OCI-M2 (cell line): ENCODE results near the gene VMP1.

Experiments
- DNase-seq: peaks from one replicate; lab custom pipeline; 2025; ENCODE audit not compliant: unreplicated experiment; lab: John Stamatoyannopoulos, UW

Gene VMP1

DNA sequence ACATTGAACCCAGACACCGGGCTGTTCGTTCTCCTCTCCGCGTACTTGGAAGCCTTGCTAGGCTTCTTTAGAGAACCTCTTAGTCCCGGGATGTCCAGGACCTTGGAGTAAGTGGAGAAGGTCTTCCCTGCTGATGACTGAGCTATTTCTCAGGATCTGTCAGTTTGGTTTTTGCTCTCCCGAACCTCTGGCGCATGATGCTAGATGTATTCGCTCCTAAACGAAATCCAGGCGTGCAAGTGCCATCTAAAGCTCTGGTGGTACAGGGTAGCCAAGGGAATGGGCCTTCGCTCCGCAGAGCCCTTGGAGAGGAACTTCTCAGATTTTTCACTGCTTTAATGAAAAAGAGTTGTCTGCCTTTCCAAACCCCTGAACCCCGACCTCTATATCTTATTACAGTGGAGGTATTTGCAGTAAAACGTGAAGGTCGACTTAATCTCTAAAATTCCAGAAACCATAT, 547 bp downstream of the VMP1 start:
- DNase-seq = no peak

- no peak for DNase-seq
Observed at GRCh38 chr17:59711936-59712335, 4.5 kb downstream of the VMP1 start.

GRCh38 chr17:59712862-59713261, 5.4 kb downstream of the VMP1 start:
- DNase-seq = no peak

GRCh38 chr17:59714255-59714654, 6.8 kb downstream of the VMP1 start:
- DNase-seq = no peak

GRCh38 chr17:59716427-59716826, 9.0 kb downstream of the VMP1 start:
- DNase-seq = no peak

DNA sequence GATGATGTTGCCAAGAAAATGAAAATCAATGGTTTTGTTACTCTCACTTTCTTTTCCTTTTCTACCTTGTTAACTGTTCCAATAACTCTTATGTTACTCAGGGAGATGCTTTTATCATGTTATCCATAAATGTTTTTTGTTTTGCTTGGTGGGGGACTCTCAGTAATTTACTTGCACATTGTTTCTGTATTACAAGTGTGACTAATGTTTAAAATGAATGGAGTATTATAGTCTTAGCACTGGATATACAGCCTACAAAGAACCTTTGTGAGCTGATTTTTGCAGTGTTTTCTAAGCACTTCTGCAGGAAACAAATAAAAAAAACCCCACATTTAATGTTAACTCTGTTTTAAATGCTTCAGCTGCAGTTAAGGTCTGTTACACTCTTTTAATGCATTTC, 12.1 kb downstream of the VMP1 start:
- DNase-seq = no peak

DNA sequence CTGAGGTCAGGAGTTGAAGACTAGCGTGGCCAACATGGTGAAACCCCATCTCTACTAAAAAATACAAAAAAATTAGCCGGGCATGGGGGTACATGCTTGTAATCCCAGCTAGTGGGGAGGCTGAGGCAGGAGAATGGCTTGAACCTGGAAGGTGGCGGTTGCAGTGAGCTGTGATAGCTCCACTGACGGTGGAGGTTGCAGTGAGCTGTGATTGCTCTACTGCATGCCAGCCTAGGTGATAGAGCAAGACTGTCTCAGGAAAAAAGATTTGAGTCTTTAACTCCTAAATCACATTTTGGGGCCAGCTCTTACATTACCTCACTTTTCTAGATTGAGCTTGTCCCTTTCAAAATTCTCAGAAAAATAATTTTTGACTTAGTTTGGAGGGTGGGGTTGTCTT, 15.2 kb downstream of the VMP1 start:
- DNase-seq = no peak

DNA sequence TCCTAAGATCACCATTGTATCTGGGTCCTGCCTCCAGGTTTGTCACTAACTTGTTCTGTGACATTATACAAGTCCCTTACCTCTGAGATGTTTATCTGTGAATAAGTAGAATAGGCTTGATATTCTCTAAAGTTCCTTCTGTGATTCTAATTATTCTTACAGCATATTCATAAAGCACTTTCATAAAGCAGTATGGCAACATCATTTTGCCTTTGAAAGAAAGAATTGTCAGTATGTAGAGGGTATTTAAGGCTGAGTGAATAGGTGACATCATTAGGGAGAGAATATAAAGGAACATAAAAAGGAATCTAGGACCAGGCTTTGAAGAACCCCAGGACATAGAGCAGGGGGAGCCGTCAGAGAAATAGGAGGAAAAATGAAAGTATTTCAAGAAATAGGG, 15.6 kb downstream of the VMP1 start:
- no peak for DNase-seq

DNA sequence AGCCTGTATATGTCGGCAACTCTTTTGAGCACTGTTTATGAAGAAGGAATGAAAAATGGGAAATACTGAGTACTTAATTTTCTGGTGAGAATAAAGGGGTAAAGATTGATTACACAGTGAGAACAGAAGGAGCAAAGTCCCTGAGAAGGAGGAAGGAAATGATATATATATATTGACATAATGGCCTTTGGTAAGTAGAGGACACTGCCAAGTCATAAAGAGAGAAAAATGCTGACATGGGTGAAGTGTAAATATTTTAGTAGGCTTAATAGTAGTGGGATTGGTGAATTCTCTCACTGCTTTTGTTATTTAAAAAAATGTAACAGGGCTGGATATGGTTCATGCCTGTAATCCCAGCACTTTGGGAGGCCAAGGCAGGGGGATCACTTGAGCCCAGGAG, 16.2 kb downstream of the VMP1 start:
- DNase-seq = no peak

- no peak for DNase-seq
Observed at GRCh38 chr17:59725691-59726090, 18.2 kb downstream of the VMP1 start.

DNA sequence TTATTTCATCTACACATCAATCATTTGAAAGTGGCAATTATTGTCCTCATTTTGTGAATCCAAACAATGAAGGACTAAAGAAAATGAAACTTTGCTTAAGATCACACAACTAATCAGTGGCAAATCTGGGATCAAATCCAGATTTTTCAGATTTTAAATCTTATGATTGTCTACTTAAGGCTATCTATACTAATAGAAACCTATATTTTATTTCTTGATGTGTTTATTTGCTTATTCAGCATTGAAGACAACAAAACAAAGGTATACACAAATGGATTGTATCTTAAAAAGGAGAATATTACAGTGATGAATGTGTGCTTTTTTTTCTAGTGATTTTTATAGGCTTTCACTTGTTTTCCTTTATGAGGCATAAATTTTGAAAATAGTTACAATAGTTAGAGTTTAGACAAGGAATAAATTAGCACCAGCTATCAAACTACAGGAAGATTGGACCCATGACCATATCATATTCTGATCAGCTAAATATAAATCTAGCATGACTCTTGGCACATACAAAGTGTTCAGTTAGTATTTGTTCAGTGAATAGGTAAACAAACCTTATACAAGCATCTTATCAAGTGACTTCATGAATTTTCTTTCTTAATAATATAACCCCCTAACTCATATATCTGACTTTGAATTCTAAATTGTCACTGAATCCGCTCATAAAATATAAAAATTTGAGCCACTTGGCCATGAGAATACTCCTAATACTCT, 20.5 kb downstream of the VMP1 start:
- DNase-seq = no peak

GRCh38 chr17:59730268-59730834, 22.9 kb downstream of the VMP1 start:
- no peak for DNase-seq

DNA sequence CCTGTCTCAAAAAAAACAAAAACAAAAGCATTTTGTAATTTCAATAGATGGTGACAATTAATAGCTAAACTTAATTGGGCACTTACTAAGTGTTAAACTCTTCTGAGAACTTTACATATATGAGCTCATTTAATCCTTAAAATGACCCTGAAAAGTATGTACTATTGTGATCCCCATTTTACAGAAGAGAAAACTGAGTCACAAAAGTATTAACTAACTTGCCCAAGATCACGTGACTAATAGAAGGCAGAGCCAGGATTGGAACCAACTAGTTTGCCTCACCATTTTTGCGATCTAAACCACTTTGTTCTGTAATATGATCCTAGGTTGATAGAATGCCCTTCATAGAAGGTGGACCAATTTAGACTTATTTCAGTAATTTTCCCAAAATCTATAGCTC, 26.2 kb downstream of the VMP1 start:
- no peak for DNase-seq

DNA sequence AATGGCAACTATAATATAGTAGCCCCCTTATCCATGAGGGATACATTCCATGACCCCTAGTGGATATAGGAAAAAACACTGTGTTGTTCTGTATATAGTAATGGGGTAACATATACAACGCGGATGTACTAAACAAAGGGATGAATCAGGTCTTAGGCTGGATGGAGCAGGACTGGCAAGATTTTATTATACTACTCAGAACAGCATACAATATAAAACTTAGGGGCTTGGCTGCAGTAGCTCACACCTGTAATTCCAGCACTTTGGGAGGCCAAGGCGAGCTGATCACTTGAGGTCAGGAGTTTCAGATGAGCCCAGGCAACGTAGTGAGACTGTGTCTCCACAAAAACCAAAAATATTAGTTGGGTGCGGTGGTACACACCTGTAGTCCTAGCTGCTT, 26.8 kb downstream of the VMP1 start:
- no peak for DNase-seq

- no peak for DNase-seq
Observed at GRCh38 chr17:59737324-59737723, 29.9 kb downstream of the VMP1 start.

DNA sequence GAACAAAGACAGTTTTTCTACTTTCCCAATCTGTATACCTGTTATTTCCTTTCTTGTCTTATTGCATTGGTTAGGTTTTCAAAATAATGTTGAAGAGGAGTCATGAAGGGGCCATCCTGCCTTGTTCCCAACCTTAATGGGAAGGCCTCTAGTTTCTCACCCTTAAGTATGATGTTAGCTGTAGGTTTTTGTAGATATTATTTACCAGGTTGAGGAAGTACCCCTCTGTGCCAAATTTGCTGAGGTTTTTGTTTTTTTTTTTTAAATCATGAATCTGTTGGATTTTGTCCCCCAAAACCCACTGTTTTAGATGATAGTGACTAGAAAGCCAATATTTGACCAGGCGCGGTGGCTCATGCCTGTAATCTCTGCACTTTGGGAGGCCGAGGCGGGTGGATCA, 36.4 kb downstream of the VMP1 start:
- no peak for DNase-seq

DNA sequence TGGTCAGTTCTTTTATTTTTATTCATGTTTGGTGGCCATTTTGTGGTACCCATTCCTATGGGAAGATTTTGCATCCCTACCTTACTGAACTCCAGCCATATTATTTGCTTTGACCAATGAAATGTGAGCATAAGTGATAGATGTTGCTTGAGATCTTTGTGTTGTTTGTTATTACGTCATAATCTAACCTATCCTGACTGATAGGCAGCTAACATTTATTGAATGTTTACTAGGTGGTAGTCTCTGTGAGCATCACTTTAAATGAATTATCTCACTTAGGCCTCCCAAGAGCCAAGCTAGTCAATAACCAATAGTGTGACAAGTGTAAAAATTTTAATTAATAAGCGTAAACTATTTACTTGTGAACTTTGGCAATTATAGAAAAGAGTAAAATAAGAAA, 37.6 kb downstream of the VMP1 start:
- no peak for DNase-seq

GRCh38 chr17:59746849-59747445, 39.5 kb downstream of the VMP1 start:
- DNase-seq = no peak

DNA sequence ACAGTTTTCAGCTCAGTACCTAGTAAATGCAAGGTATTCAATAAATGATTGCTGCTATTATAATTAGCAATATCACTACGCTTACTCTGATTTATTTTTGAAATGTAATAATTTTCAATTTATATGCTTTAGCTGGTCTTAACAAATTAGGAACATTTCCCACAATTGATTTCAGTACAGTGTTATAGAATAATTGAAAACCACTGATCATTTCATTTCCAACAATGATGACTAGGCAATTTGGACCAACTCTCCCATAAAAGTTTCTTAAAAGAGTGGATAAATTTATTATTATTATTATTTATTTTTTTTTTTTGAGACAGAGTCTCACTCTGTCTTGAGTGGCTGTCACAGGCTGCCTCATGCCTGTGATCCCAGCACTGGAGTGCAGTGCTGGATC, 41.1 kb downstream of the VMP1 start:
- DNase-seq = no peak

DNA sequence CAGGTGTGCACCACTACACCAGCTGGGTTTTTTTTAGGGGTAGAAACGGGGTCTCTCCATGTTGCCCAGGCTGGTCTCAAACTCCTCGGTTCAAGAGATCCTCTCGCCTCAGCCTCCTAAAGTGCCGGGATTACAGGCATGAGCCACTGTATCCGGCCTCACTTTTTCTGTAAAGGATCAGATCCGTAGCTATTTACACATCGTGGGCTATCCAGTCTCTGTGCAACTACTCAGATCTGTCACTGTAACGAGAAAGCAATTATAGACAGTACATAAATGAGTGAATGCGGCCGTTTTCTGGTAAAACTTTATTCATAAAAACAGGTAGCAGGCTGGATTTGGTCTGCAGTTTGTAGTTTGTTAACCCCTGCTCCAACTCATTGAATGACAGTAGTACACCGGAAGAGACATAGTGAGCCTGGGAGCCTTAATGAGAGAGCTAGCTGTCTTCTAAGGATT, 44.5 kb downstream of the VMP1 start:
- no peak for DNase-seq

GRCh38 chr17:59752446-59752845, 45.0 kb downstream of the VMP1 start:
- DNase-seq = no peak

- DNase-seq = no peak
Observed at GRCh38 chr17:59752922-59753321, 45.5 kb downstream of the VMP1 start.
